ENCODE measurements around the gene PLLP.

The PLLP gene, protein sequence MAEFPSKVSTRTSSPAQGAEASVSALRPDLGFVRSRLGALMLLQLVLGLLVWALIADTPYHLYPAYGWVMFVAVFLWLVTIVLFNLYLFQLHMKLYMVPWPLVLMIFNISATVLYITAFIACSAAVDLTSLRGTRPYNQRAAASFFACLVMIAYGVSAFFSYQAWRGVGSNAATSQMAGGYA

GRCh38 chr16:57284209-57284951 is at the start of gene PLLP:
TSS of gene PLLP (minus strand) at chr16:57284672. CDS start at chr16:57284540, 132 bp downstream.
- no peaks in the 10 kb centered on the region for H3K36me3 Mint-ChIP-seq (ENCODE audit: low read depth)
- H3K27me3 Mint-ChIP-seq (ENCODE audit: low read depth) = peaks cover 39% of the 10 kb centered on the region
- H3K4me1 Mint-ChIP-seq (ENCODE audit: low read depth) = peaks cover 22% of the 10 kb centered on the region
- H3K4me3 Mint-ChIP-seq = peak within 1 kb of the TSS; percentile 81
- H3K9me3 Mint-ChIP-seq = no peaks in the 10 kb centered on the region
- H3K27ac Mint-ChIP-seq = no peak within 1 kb of the TSS

DNA sequence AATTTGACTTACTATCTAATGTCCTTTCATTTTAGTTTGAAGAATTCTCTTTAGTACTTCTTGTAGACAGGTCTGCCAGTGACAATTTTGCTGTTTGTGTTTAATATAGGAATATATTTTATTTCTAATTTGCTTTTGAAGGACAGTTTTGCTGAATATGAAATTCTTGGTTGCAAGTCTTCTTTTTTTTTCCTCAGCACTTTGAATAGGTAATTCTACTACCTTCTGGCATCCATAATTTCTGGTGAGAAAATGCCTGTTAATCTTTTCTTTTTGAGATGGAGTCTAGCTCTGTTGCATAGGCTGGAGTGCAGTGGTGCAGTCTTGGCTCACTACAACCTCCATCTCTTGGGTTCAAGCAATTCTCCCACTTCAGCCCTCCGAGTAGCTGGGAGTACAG is 48.9 kb upstream of the PLLP start:
- Mint-ChIP-seq H3K9me3 (no peaks in the 10 kb centered on the region), H3K4me1 (ENCODE audit: low read depth) (no peaks in the 10 kb centered on the region), H3K27ac (no peak overlapping the region), H3K4me3 (no peak overlapping the region), H3K36me3 (ENCODE audit: low read depth) (no peaks in the 10 kb centered on the region), H3K27me3 (ENCODE audit: low read depth) (peaks cover 43% of the 10 kb centered on the region)

DNA sequence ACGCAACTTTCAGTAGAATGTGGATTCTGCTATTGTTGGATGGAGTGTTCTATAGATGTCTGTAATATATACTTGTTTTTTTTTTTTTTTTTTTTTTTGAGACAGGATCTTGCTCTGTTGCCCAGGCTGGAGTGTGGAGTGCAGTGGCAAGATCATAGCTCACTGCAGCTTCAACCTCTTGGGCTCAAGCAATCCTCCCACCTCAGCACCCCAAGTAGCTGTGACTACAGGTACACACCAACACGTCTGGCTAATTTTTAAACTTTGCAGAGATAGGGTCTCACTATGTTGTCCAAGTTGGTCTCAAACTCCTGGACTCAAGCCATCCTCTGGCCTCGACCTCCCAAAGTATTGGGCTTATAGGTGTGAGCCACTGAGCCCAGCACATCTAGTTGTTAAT is 46.9 kb upstream of the PLLP start:
- H3K27me3 Mint-ChIP-seq (ENCODE audit: low read depth) = peaks cover 41% of the 10 kb centered on the region
- no peaks in the 10 kb centered on the region for H3K9me3 Mint-ChIP-seq
- no peak overlapping the region for H3K4me3 Mint-ChIP-seq
- H3K27ac Mint-ChIP-seq = no peak overlapping the region
- no peaks in the 10 kb centered on the region for H3K36me3 Mint-ChIP-seq (ENCODE audit: low read depth)
- no peaks in the 10 kb centered on the region for H3K4me1 Mint-ChIP-seq (ENCODE audit: low read depth)

GRCh38 chr16:57329718-57330327 is 45.4 kb upstream of the PLLP start:
- H3K27me3 Mint-ChIP-seq (ENCODE audit: low read depth) = peaks cover 34% of the 10 kb centered on the region
- no peaks in the 10 kb centered on the region for H3K9me3 Mint-ChIP-seq
- no peak overlapping the region for H3K4me3 Mint-ChIP-seq
- no peaks in the 10 kb centered on the region for H3K36me3 Mint-ChIP-seq (ENCODE audit: low read depth)
- H3K27ac Mint-ChIP-seq = no peak overlapping the region
- H3K4me1 Mint-ChIP-seq (ENCODE audit: low read depth) = no peaks in the 10 kb centered on the region

GRCh38 chr16:57325458-57325857 is 41.0 kb upstream of the PLLP start:
- Mint-ChIP-seq H3K4me1 (ENCODE audit: low read depth) (no peaks in the 10 kb centered on the region), H3K36me3 (ENCODE audit: low read depth) (no peaks in the 10 kb centered on the region), H3K27me3 (ENCODE audit: low read depth) (peaks cover 4% of the 10 kb centered on the region), H3K9me3 (no peaks in the 10 kb centered on the region), H3K4me3 (no peak overlapping the region), H3K27ac (no peak overlapping the region)

DNA sequence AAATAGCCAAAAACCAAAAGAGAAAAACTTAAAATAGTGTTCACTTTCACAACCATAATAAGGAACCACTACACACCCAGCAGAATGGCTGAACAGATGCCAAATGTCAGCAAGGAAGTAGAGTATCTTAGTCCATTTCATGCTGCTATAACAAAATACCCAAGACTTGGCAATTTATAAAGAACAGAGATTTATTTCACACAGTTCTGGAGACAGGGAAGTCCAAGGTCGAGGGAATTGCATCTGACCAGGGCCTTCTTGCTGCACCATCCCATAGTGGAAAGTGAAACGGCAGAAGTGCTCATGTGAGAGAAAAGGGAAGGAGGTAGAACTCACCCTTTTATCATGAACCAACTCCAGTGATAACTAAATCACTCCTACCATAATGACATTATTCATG is 40.3 kb upstream of the PLLP start:
- Mint-ChIP-seq H3K27me3 (ENCODE audit: low read depth) (peaks cover 4% of the 10 kb centered on the region), H3K9me3 (no peaks in the 10 kb centered on the region), H3K27ac (no peak overlapping the region), H3K4me3 (no peak overlapping the region), H3K36me3 (ENCODE audit: low read depth) (no peaks in the 10 kb centered on the region), H3K4me1 (ENCODE audit: low read depth) (no peaks in the 10 kb centered on the region)

DNA sequence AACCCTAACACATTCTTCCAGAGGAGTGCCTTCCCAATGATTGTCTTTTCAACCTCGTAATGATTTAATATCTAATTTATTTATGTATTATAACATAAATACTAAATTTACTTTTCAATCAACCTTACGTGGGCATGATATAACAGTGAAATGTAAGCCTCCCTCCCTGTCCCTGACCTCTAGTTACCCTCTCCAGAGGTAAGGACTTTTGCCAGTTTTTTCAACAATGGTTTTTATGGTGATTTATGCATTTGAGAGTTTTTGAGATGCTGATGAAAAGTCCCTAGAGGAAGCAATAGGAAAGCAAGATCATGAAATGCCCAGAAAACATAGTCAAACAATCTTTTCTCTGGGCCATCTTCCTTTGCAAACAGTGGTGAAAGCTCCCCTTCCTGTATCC is 35.2 kb upstream of the PLLP start:
- Mint-ChIP-seq H3K36me3 (ENCODE audit: low read depth) (no peaks in the 10 kb centered on the region), H3K4me1 (ENCODE audit: low read depth) (peaks cover 4% of the 10 kb centered on the region), H3K4me3 (no peak overlapping the region), H3K9me3 (no peaks in the 10 kb centered on the region), H3K27ac (no peak overlapping the region), H3K27me3 (ENCODE audit: low read depth) (no peaks in the 10 kb centered on the region)

DNA sequence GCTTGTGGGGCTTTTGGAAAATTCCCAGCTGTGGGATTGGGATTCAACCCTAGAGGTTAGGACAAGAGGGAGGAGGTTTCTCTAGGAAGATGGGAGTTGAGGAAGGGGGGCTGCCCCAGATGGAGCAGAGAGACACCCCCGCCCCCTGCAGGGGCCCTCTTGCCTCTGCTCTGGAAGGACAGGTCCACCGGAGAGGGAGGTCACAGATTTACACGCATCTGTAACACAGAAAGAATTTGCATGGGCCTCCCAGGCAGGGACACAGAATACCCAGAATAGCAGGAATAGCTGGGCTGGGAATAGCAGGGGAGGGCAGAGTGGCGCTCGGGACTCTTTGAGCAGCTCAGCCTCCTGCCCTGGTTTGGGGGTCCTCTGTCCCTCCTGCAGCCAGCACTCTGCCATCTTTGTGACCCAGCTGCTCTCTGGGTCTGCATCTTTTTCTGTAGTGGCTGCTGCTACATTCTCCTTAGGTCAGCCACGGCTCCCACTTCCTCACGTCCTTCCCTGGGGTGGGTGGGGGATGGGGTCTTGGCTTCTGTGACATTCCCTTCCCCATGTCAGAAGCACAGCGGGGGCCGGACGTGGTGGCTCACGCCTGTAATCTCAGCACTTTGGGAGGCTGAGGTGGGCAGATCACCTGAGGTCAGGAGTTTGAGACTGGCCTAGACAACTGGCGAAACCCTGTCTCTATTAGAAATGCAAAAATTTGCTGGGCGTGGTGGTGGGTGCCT is 33.9 kb upstream of the PLLP start:
- H3K36me3 Mint-ChIP-seq (ENCODE audit: low read depth) = no peaks in the 10 kb centered on the region
- no peaks in the 10 kb centered on the region for H3K27me3 Mint-ChIP-seq (ENCODE audit: low read depth)
- H3K9me3 Mint-ChIP-seq = no peaks in the 10 kb centered on the region
- H3K4me3 Mint-ChIP-seq = no peak overlapping the region
- peaks cover 11% of the 10 kb centered on the region for H3K4me1 Mint-ChIP-seq (ENCODE audit: low read depth)
- H3K27ac Mint-ChIP-seq = no peak overlapping the region

DNA sequence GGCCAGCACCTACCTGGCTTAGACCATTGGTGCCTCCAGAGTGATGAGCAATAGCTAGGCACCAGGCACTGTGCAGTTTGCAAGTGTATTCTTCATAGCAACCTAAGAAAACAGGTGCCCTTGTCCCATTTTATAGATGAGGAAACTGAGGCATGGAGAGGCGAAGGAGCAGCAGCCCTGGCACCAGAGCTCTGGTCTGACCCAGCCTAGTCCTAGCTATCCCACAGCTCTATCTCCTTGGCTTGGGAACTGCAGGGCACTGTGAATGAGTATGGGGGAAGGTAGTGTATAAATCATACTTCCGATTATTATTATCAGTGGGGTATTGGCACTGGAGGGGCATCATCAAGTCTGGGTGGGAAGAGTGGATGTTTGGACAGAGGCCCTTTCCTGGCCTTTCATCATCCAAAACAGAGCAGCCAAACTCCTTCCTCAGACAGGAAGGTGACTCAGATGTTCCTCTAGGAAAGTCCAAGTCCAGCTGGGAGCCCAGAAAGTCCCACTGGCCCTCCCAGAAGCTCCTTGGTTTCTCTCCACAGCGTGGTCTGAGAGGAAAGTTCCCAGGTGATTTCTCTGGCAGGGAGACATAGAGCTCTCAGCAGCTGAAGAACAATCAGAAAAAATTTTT is 32.0 kb upstream of the PLLP start:
- no peak overlapping the region for H3K27ac Mint-ChIP-seq
- no peaks in the 10 kb centered on the region for H3K36me3 Mint-ChIP-seq (ENCODE audit: low read depth)
- H3K27me3 Mint-ChIP-seq (ENCODE audit: low read depth) = peaks cover 3% of the 10 kb centered on the region
- peaks cover 14% of the 10 kb centered on the region for H3K4me1 Mint-ChIP-seq (ENCODE audit: low read depth)
- no peak overlapping the region for H3K4me3 Mint-ChIP-seq
- H3K9me3 Mint-ChIP-seq = no peaks in the 10 kb centered on the region

DNA sequence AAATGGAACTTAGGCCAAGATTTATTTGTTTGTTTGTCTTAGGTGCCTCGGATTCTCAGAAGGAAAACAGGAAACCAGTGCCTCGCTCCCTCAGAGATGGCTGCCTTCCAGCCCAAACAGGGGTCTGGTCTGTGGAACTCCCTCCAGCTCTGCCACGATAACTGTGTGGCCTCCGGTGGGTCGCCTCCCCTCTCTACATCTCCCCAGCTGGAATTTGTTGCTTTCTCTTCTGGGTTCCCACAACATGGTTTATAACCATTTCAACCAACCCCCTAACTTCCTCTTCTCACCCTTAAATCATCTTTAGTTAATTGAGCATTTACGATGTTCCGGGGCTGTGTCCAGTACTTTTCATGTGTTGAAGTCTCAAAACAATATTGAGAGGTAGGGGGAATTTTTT is 30.9 kb upstream of the PLLP start:
- Mint-ChIP-seq H3K4me3 (no peak overlapping the region), H3K27me3 (ENCODE audit: low read depth) (peaks cover 3% of the 10 kb centered on the region), H3K27ac (no peak overlapping the region), H3K36me3 (ENCODE audit: low read depth) (no peaks in the 10 kb centered on the region), H3K9me3 (no peaks in the 10 kb centered on the region), H3K4me1 (ENCODE audit: low read depth) (peaks cover 14% of the 10 kb centered on the region)

- no peaks in the 10 kb centered on the region for H3K9me3 Mint-ChIP-seq
- no peak overlapping the region for H3K27ac Mint-ChIP-seq
- H3K4me3 Mint-ChIP-seq = no peak overlapping the region
- peaks cover 14% of the 10 kb centered on the region for H3K4me1 Mint-ChIP-seq (ENCODE audit: low read depth)
- peaks cover 3% of the 10 kb centered on the region for H3K27me3 Mint-ChIP-seq (ENCODE audit: low read depth)
- H3K36me3 Mint-ChIP-seq (ENCODE audit: low read depth) = no peaks in the 10 kb centered on the region
These were observed 29.8 kb upstream of the PLLP start for GRCh38 chr16:57314161-57314785.

GRCh38 chr16:57313509-57313908 is 29.0 kb upstream of the PLLP start:
- Mint-ChIP-seq H3K27me3 (ENCODE audit: low read depth) (peaks cover 3% of the 10 kb centered on the region), H3K9me3 (no peaks in the 10 kb centered on the region), H3K36me3 (ENCODE audit: low read depth) (no peaks in the 10 kb centered on the region), H3K4me3 (no peak overlapping the region), H3K27ac (no peak overlapping the region), H3K4me1 (ENCODE audit: low read depth) (peaks cover 14% of the 10 kb centered on the region)

DNA sequence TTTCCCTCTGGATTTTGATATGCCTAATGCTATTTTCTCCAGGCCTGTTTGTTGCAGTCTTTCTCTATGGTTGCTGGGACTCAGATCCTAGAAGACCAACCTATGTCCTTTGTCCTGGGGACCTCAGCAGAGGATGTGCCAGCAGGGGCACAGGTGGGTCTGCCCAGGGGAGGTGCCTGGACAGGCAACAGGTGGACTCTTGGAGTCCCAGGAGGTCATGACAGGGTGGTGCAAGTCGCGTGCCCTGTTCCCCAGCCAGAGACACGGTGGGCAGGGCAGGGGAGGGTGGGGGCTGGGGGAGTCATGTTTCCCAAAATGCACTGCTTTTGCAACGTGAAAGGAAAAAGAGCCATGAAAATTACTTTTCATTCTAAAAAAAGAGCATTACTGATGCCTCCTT is 26.3 kb upstream of the PLLP start:
- H3K9me3 Mint-ChIP-seq = no peaks in the 10 kb centered on the region
- H3K4me1 Mint-ChIP-seq (ENCODE audit: low read depth) = peaks cover 13% of the 10 kb centered on the region
- H3K27me3 Mint-ChIP-seq (ENCODE audit: low read depth) = peaks cover 8% of the 10 kb centered on the region
- H3K36me3 Mint-ChIP-seq (ENCODE audit: low read depth) = no peaks in the 10 kb centered on the region
- no peak overlapping the region for H3K4me3 Mint-ChIP-seq
- H3K27ac Mint-ChIP-seq = no peak overlapping the region

DNA sequence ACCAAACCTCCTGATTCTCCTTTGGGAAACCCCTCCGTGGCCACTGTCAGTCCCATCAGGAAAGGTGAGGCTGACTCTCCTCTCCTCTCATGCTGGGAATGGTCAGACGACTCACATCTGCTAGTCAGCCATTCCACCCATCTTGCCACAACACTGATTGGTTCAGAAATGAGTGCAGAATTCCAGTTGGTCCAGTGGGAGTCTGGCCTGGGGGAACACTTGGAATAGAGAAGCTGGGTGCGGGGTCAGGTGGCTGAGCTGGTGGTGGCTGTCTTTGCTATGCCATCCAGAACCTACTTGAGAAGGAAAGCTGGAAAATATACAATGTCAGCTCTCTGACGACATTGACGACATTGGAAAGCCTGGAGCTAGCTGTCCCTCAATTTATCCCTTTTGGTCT is 23.6 kb upstream of the PLLP start:
- H3K4me3 Mint-ChIP-seq = no peak overlapping the region
- H3K4me1 Mint-ChIP-seq (ENCODE audit: low read depth) = peaks cover 10% of the 10 kb centered on the region
- peaks cover 8% of the 10 kb centered on the region for H3K27me3 Mint-ChIP-seq (ENCODE audit: low read depth)
- H3K27ac Mint-ChIP-seq = no peak overlapping the region
- no peaks in the 10 kb centered on the region for H3K36me3 Mint-ChIP-seq (ENCODE audit: low read depth)
- H3K9me3 Mint-ChIP-seq = no peaks in the 10 kb centered on the region

All from T-helper 1 cell treated with Interleukin-12 subunit alpha and Interleukin-12 subunit beta and Interleukin-4 antibody, amounts not matched to agents 30 μg/mL and 1 μg/mL, for 36 hours (primary cell).